PC-9 (cell line): Measurements from ENCODE around the gene C2CD3. TPM values are rescaled to one million over a fixed set of nuclear protein-coding genes. Genes with fewer than 3 reads are reported as not detected.

Source experiments
- BruUV-seq: library from RNA; stranded (reverse); fragments of 400-500 nt; replicated peaks from 2 replicates; lab custom pipeline; 2021; lab: Mats Ljungman, UMichigan
- CTCF ChIA-PET: fragments of 300-600 bp; sonication (Branson Sonifier 250); formaldehyde crosslinking; loops from one replicate; lab custom pipeline; 2022; ENCODE audit warnings: antibody characterized with exemption; lab: Charles Lee
- POLR2A ChIA-PET: fragments of 300-600 bp; sonication (Branson Sonifier 250); formaldehyde crosslinking; loops from one replicate; lab custom pipeline; 2022; ENCODE audit warnings: antibody characterized with exemption; ENCODE audit not compliant: unreplicated experiment; lab: Charles Lee
- DNase-seq, 2 experiments: peaks; one replicate each; pipeline versions ENCODE4 v3.0.0 to v3.0.0-alpha.2; 2015 to 2022; ENCODE audit warnings: mixed read lengths in 1 of 2
- H2AFZ ChIP-seq: fragments of 200-600 bp; sonication (generic); 2 replicates; pipeline ENCODE4 v1.8.1; 2017; ENCODE audit warnings: antibody characterized with exemption
- H3F3A ChIP-seq: fragments of 200-600 bp; sonication (generic); 2 replicates; pipeline ENCODE4 v1.8.1; 2017; ENCODE audit warnings: antibody characterized with exemption, mild to moderate bottlenecking, low read depth; ENCODE audit not compliant: insufficient read depth
- H3K27ac ChIP-seq: fragments of 200-600 bp; sonication (generic); 2 replicates; pipeline ENCODE4 v1.6.1; 2016; ENCODE audit warnings: mixed run types
- H3K27me3 ChIP-seq: fragments of 200-600 bp; sonication (generic); 2 replicates; pipeline ENCODE4 v1.6.1; 2016; ENCODE audit warnings: low read depth, mixed run types; ENCODE audit not compliant: insufficient read depth
- H3K36me3 ChIP-seq: fragments of 200-600 bp; sonication (generic); 2 replicates; pipeline ENCODE4 v1.6.1; 2016; ENCODE audit warnings: low read depth, mixed run types
- H3K4me1 ChIP-seq: fragments of 200-600 bp; sonication (generic); replicated peaks from 2 replicates; pipeline ENCODE4 v1.6.1; 2016; ENCODE audit warnings: mixed run types; ENCODE audit not compliant: insufficient read depth
- H3K4me2 ChIP-seq: fragments of 200-600 bp; sonication (generic); 2 replicates; pipeline ENCODE4 v1.6.1; 2017; ENCODE audit warnings: mixed run types
- H3K4me3 ChIP-seq: fragments of 200-600 bp; sonication (generic); 2 replicates; pipeline ENCODE4 v1.6.1; 2016; ENCODE audit warnings: mixed run types
- H3K79me2 ChIP-seq: fragments of 200-600 bp; sonication (generic); 2 replicates; pipeline ENCODE4 v1.6.1; 2017; ENCODE audit warnings: low read depth, mixed run types
- H3K9me2 ChIP-seq: fragments of 200-600 bp; sonication (generic); 2 replicates; pipeline ENCODE4 v1.8.1; 2017; ENCODE audit warnings: mild to moderate bottlenecking; ENCODE audit not compliant: insufficient read depth
- H3K9me3 ChIP-seq: fragments of 200-600 bp; sonication (generic); 2 replicates; pipeline ENCODE4 v1.8.1; 2016; ENCODE audit warnings: low read depth; ENCODE audit not compliant: insufficient read depth
- H4K20me1 ChIP-seq: fragments of 200-600 bp; sonication (generic); 2 replicates; pipeline ENCODE4 v1.8.1; 2017; ENCODE audit not compliant: insufficient read depth
- EZH2 ChIP-seq: fragments of 200-600 bp; sonication (generic); IDR thresholded peaks from 2 replicates; pipeline ENCODE4 v1.8.0; 2017; ENCODE audit warnings: antibody characterized with exemption, low read depth
- intact Hi-C: fragments of 100-400 bp; cut with micrococcal nuclease; formaldehyde crosslinking; loops from one replicate; pipeline ENCODE4 v1.10.0; 2022; ENCODE audit not compliant: unreplicated experiment
- total RNA-seq: library from RNA; stranded (reverse); gene quantifications from 2 replicates; pipeline ENCODE4 v1.2.3, GENCODE V29; 2021
- TF ChIP-seq, protein P1 (sequence below): fragments of 200-600 bp; sonication (generic); conservative IDR thresholded peaks from 2 replicates; pipeline ENCODE4 v1.6.1; 2017; ENCODE audit warnings: mixed run types, antibody characterized with exemption, mild to moderate bottlenecking, moderate library complexity

C2CD3 gene
- total RNA-seq, 1 experiment from 2014 or later: 50.0 TPM

GRCh38 chr11:73996161-73996747 lies 174.5 kb downstream of the C2CD3 start:
- H3K27me3 ChIP-seq: no peaks in the 10 kb centered on the region
- DNase-seq: no peak
- ChIA-PET POLR2A (no interaction called here), CTCF (no interaction called here)
- no peaks in the 10 kb centered on the region for H3F3A ChIP-seq
- no peak overlapping the region for H2AFZ ChIP-seq
- H3K36me3 ChIP-seq: no peaks in the 10 kb centered on the region
- intact Hi-C loops: no loop called here
- no peaks in the 10 kb centered on the region for H3K79me2 ChIP-seq
- no peak for TF ChIP-seq EZH2
- TF ChIP-seq, protein P1, sequence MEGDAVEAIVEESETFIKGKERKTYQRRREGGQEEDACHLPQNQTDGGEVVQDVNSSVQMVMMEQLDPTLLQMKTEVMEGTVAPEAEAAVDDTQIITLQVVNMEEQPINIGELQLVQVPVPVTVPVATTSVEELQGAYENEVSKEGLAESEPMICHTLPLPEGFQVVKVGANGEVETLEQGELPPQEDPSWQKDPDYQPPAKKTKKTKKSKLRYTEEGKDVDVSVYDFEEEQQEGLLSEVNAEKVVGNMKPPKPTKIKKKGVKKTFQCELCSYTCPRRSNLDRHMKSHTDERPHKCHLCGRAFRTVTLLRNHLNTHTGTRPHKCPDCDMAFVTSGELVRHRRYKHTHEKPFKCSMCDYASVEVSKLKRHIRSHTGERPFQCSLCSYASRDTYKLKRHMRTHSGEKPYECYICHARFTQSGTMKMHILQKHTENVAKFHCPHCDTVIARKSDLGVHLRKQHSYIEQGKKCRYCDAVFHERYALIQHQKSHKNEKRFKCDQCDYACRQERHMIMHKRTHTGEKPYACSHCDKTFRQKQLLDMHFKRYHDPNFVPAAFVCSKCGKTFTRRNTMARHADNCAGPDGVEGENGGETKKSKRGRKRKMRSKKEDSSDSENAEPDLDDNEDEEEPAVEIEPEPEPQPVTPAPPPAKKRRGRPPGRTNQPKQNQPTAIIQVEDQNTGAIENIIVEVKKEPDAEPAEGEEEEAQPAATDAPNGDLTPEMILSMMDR: no peak
- no peaks in the 10 kb centered on the region for H3K9me2 ChIP-seq
- 0 out of 2 replicates have a peak, but pooled peaks cover 6% of the 10 kb centered on the region for H3K4me1 ChIP-seq
- no peaks in the 10 kb centered on the region for H3K9me3 ChIP-seq
- H4K20me1 ChIP-seq: no peaks in the 10 kb centered on the region
- no peak overlapping the region for H3K27ac ChIP-seq
- BruUV-seq: no TSS peak
- no peak overlapping the region for H3K4me2 ChIP-seq
- H3K4me3 ChIP-seq: no peak overlapping the region

- Histone ChIP-seq H3K36me3 (no peaks in the 10 kb centered on the region), H3K79me2 (no peaks in the 10 kb centered on the region), H4K20me1 (no peaks in the 10 kb centered on the region), H3K9me2 (no peaks in the 10 kb centered on the region), H3K9me3 (no peaks in the 10 kb centered on the region), H2AFZ (no peak overlapping the region), H3K4me1 (0 out of 2 replicates have a peak, but pooled peaks cover 6% of the 10 kb centered on the region), H3K27me3 (no peaks in the 10 kb centered on the region), H3K27ac (no peak overlapping the region), H3K4me2 (no peak overlapping the region), H3F3A (no peaks in the 10 kb centered on the region), H3K4me3 (no peak overlapping the region)
- ChIA-PET CTCF (no interaction called here), POLR2A (no interaction called here)
- no TSS peak for BruUV-seq
- intact Hi-C loops: no loop called here
- DNase-seq: no peak
- TF ChIP-seq, protein P1: no peak
- no peak for TF ChIP-seq EZH2
These were observed 175.1 kb downstream of the C2CD3 start for GRCh38 chr11:73995731-73996130.

- H3K27me3 ChIP-seq: no peaks in the 10 kb centered on the region
- no peak overlapping the region for H3K4me2 ChIP-seq
- H3F3A ChIP-seq: no peaks in the 10 kb centered on the region
- H3K9me2 ChIP-seq: no peaks in the 10 kb centered on the region
- H3K79me2 ChIP-seq: no peaks in the 10 kb centered on the region
- DNase-seq: no peak
- intact Hi-C loops: no loop called here
- no peak overlapping the region for H3K4me3 ChIP-seq
- no TSS peak for BruUV-seq
- no peak for TF ChIP-seq EZH2
- TF ChIP-seq, protein P1: no peak
- 0 out of 2 replicates have a peak, but pooled peaks cover 6% of the 10 kb centered on the region for H3K4me1 ChIP-seq
- POLR2A ChIA-PET: no interaction called here
- no peak overlapping the region for H2AFZ ChIP-seq
- CTCF ChIA-PET: no interaction called here
- no peak overlapping the region for H3K27ac ChIP-seq
- H3K9me3 ChIP-seq: no peaks in the 10 kb centered on the region
- H3K36me3 ChIP-seq: no peaks in the 10 kb centered on the region
- H4K20me1 ChIP-seq: no peaks in the 10 kb centered on the region
These were observed 175.6 kb downstream of the C2CD3 start for GRCh38 chr11:73995247-73995646.
